Measurements from ENCODE around the gene COL23A1.

GRCh38 chr5:178364326-178364675 lies 225.9 kb downstream of the COL23A1 start:
- TF ChIP-seq EP300 (IDR thresholded peaks at IDR 0.05) (no peak), CTCF (IDR thresholded peaks at IDR 0.05) (no peak), POLR2A (IDR thresholded peaks at IDR 0.05; ENCODE audit: low read depth) (no peak), POLR2AphosphoS5 (IDR thresholded peaks at IDR 0.05) (no peak)
